H1 (cell line): ENCODE measurements around the gene ISG20L2. TPM values are rescaled to one million over a fixed set of nuclear protein-coding genes. Genes with fewer than 3 reads are reported as not detected.

Source experiments
- CTCF ChIA-PET: fragments of 300-600 bp; sonication (Branson Sonifier 250); formaldehyde crosslinking; loops from one replicate; lab custom pipeline; 2021; ENCODE audit not compliant: partially characterized antibody; lab: Charles Lee
- POLR2A ChIA-PET: fragments of 300-600 bp; sonication (Branson Sonifier 250); formaldehyde crosslinking; loops from one replicate; lab custom pipeline; 2021; ENCODE audit warnings: inconsistent platforms; ENCODE audit not compliant: partially characterized antibody; lab: Charles Lee
- DNase-seq, 2 experiments: peaks; one replicate each; pipeline versions ENCODE4 v3.0.0 to v3.0.0-alpha.2; 2010 to 2022; ENCODE audit warnings: low spot score in 2 of 2, low read depth in 1 of 2, mixed read lengths in 1 of 2
- FAIRE-seq: peaks from 2 replicates; lab custom pipeline; 2011; peaks lifted over from hg19 to GRCh38; lab: Jason Lieb, UNC
- H2AFZ ChIP-seq: 2 replicates; pipeline ENCODE4 v1.8.1; 2012; ENCODE audit warnings: low read length, inconsistent platforms
- H2AK5ac ChIP-seq: 2 replicates; pipeline ENCODE4 v1.6.1; 2013; ENCODE audit warnings: low read depth, low read length
- H2BK120ac ChIP-seq: replicated peaks from 2 replicates; pipeline ENCODE3; 2013; ENCODE audit warnings: low read depth, low read length, inconsistent platforms
- H2BK12ac ChIP-seq: 2 replicates; pipeline ENCODE4 v1.6.1; 2013; ENCODE audit warnings: low read depth, low read length
- H2BK15ac ChIP-seq: 2 replicates; pipeline ENCODE4 v1.6.1; 2013; ENCODE audit warnings: low read length
- H2BK20ac ChIP-seq: 2 replicates; pipeline ENCODE4 v1.6.1; 2013; ENCODE audit warnings: low read length
- H2BK5ac ChIP-seq: 2 replicates; pipeline ENCODE4 v1.6.1; 2013; ENCODE audit warnings: low read depth, low read length
- H3K14ac ChIP-seq: 2 replicates; pipeline ENCODE4 v1.6.1; 2013; ENCODE audit warnings: inconsistent platforms; ENCODE audit not compliant: insufficient read length
- H3K18ac ChIP-seq: 2 replicates; pipeline ENCODE4 v1.6.1; 2013; ENCODE audit warnings: low read length; ENCODE audit errors: extremely low read depth
- H3K23ac ChIP-seq: 2 replicates; pipeline ENCODE4 v1.6.1; 2013; ENCODE audit warnings: inconsistent platforms; ENCODE audit not compliant: insufficient read length
- H3K23me2 ChIP-seq: 2 replicates; pipeline ENCODE4 v1.6.1; 2013; ENCODE audit warnings: low read depth, low read length
- H3K27ac ChIP-seq: 2 replicates; pipeline ENCODE4 v1.6.1; 2011; ENCODE audit warnings: low read depth, low read length, inconsistent platforms
- H3K27me3 ChIP-seq, 4 experiments: replicated peaks in 1 of 4; 1 replicate in 1 of 4; 2 replicates in 3 of 4; pipeline versions ENCODE4 v1.6.1 to v1.8.1; 2011 to 2013; ENCODE audit warnings: low read length in 3 of 4, mild to moderate bottlenecking in 3 of 4, inconsistent platforms in 2 of 4, mixed read lengths in 2 of 4, moderate library complexity in 1 of 4; ENCODE audit not compliant: control insufficient read depth in 3 of 4, insufficient read depth in 3 of 4; ENCODE audit errors: extremely low read depth in 1 of 4
- H3K36me3 ChIP-seq, 4 experiments: 2 replicates each; pipeline versions ENCODE4 v1.6.1 to v1.8.1; 2011 to 2013; ENCODE audit warnings: mild to moderate bottlenecking in 4 of 4, low read length in 3 of 4, moderate library complexity in 2 of 4, control low read depth in 1 of 4, inconsistent platforms in 1 of 4; ENCODE audit not compliant: insufficient read depth in 4 of 4, control insufficient read depth in 2 of 4
- H3K4ac ChIP-seq: replicated peaks from 2 replicates; pipeline ENCODE3; 2013; ENCODE audit warnings: low read length, low read depth, mixed read lengths, inconsistent platforms; ENCODE audit not compliant: insufficient read length
- H3K4me1 ChIP-seq, 4 experiments: replicated peaks in 1 of 4; 1 replicate in 1 of 4; 2 replicates in 3 of 4; pipeline versions ENCODE4 v1.6.1 to v1.8.1; 2011 to 2013; ENCODE audit warnings: low read length in 3 of 4, inconsistent platforms in 2 of 4, mixed read lengths in 1 of 4; ENCODE audit not compliant: insufficient read depth in 4 of 4, control insufficient read depth in 3 of 4
- H3K4me2 ChIP-seq, 2 experiments: 2 replicates each; pipeline versions ENCODE4 v1.6.1 to v1.8.1; 2011 to 2013; ENCODE audit warnings: low read depth in 2 of 2, low read length in 2 of 2, control low read depth in 1 of 2, inconsistent platforms in 1 of 2, mild to moderate bottlenecking in 1 of 2; ENCODE audit not compliant: insufficient read depth in 1 of 2
- H3K4me3 ChIP-seq, 4 experiments: fragments of 200-600, 300-600 bp in 1 of 4; sonication (generic), shearing (Covaris generic), sonication (Bioruptor Twin) in 1 of 4; 2 replicates each; pipeline versions ENCODE4 v1.5.1 to v1.8.1; 2011 to 2016; ENCODE audit warnings: low read length in 4 of 4, low read depth in 3 of 4, control low read depth in 2 of 4, inconsistent platforms in 2 of 4, mild to moderate bottlenecking in 2 of 4, mixed read lengths in 1 of 4, moderate library complexity in 1 of 4; ENCODE audit not compliant: insufficient read depth in 2 of 4; ENCODE audit errors: extremely low read depth in 1 of 4
- H3K56ac ChIP-seq: replicated peaks from 2 replicates; pipeline ENCODE3; 2013; ENCODE audit warnings: low read depth, mild to moderate bottlenecking, mixed read lengths, low read length, inconsistent platforms; ENCODE audit not compliant: insufficient read length
- H3K79me1 ChIP-seq: 2 replicates; pipeline ENCODE4 v1.6.1; 2013; ENCODE audit warnings: low read depth, low read length, control low read depth
- H3K79me2 ChIP-seq, 2 experiments: 2 replicates each; pipeline versions ENCODE4 v1.6.1 to v1.8.1; 2012 to 2013; ENCODE audit warnings: low read length in 2 of 2, mild to moderate bottlenecking in 2 of 2, inconsistent platforms in 1 of 2; ENCODE audit not compliant: insufficient read depth in 2 of 2, control insufficient read depth in 1 of 2
- H3K9ac ChIP-seq, 4 experiments: replicated peaks in 1 of 4; 1 replicate in 1 of 4; 2 replicates in 3 of 4; pipeline versions ENCODE4 v1.6.1 to v1.8.1; 2011 to 2013; ENCODE audit warnings: low read depth in 3 of 4, low read length in 3 of 4, control low read depth in 2 of 4, mild to moderate bottlenecking in 2 of 4, moderate library complexity in 2 of 4, inconsistent platforms in 1 of 4; ENCODE audit errors: extremely low read depth in 1 of 4
- H3K9me3 ChIP-seq, 2 experiments: 2 replicates each; pipeline versions ENCODE4 v1.6.1 to v1.8.1; 2012 to 2013; ENCODE audit warnings: mild to moderate bottlenecking in 2 of 2, moderate library complexity in 2 of 2, control low read depth in 1 of 2, inconsistent platforms in 1 of 2, low read depth in 1 of 2, low read length in 1 of 2, mixed read lengths in 1 of 2; ENCODE audit not compliant: insufficient read depth in 2 of 2
- H4K20me1 ChIP-seq, 2 experiments: replicated peaks in 1 of 2; 2 replicates each; pipeline versions ENCODE3 to v1.8.1; 2011 to 2013; ENCODE audit warnings: inconsistent platforms in 2 of 2, low read length in 2 of 2, mild to moderate bottlenecking in 1 of 2; ENCODE audit not compliant: insufficient read depth in 2 of 2, control insufficient read depth in 1 of 2
- H4K5ac ChIP-seq: 2 replicates; pipeline ENCODE4 v1.6.1; 2013; ENCODE audit warnings: low read length, low read depth, mixed read lengths, inconsistent platforms; ENCODE audit not compliant: insufficient read length
- H4K8ac ChIP-seq: 2 replicates; pipeline ENCODE4 v1.8.0; 2013; ENCODE audit warnings: mild to moderate bottlenecking, moderate library complexity, low read length, inconsistent platforms; ENCODE audit not compliant: insufficient read depth; ENCODE audit errors: extremely low read depth
- H4K91ac ChIP-seq: replicated peaks from 2 replicates; pipeline ENCODE3; 2013; ENCODE audit warnings: low read length, mixed read lengths, inconsistent platforms; ENCODE audit not compliant: insufficient read length
- CEBPB ChIP-seq: IDR thresholded peaks from 2 replicates; pipeline ENCODE4 v1.6.1; 2012; ENCODE audit warnings: low read depth, low read length
- POU5F1 ChIP-seq: IDR thresholded peaks from 2 replicates; pipeline ENCODE4 v1.6.1; 2011; ENCODE audit warnings: low read depth, mild to moderate bottlenecking, low read length, moderate library complexity
- RAD21 ChIP-seq, 2 experiments: IDR thresholded peaks in 1 of 2; conservative IDR thresholded peaks in 1 of 2; 2 replicates each; pipeline ENCODE4 v1.6.1; 2011; ENCODE audit warnings: low read depth in 2 of 2, low read length in 2 of 2, improper control_type of control experiment in 1 of 2, inconsistent platforms in 1 of 2, mild to moderate bottlenecking in 1 of 2, moderate library complexity in 1 of 2
- WGBS, 2 experiments: shearing (Covaris generic) in 1 of 2; methylation state at CpG; one replicate each; pipeline versions ENCODE4 v1.1.6 to v1.1.7; 2013 to 2015; ENCODE audit warnings: low lambda C conversion rate in 2 of 2, mixed read lengths in 2 of 2, inconsistent platforms in 1 of 2, low coverage in 1 of 2, missing lambda C conversion rate in 1 of 2; ENCODE audit not compliant: insufficient replicate concordance in 2 of 2, insufficient coverage in 1 of 2, insufficient read length in 1 of 2; ENCODE audit errors: extremely low coverage in 1 of 2, missing lambda C conversion rate in 1 of 2; 5-methylcytosine and 5-hydroxymethylcytosine counted together
- polyA plus RNA-seq, 7 experiments: library from polyadenylated mRNA; depleted of rRNA in 3 of 7; stranded (reverse) in 5 of 7; unstranded in 2 of 7; fragments of >200 nt in 5 of 7; fragments of 200-250 nt in 2 of 7; gene quantifications; 1 replicate in 5 of 7; 2 replicates in 1 of 7; 4 replicates in 1 of 7; pipeline versions ENCODE4 v1.2.1 to v1.2.3, GENCODE V29; 2011 to 2013; ENCODE audit warnings: missing spikeins in 2 of 7, mixed read lengths in 2 of 7
- total RNA-seq: library from RNA; stranded (reverse); fragmentation: NEBNext Ultra II Directional; extraction: Animal tissue kit (Norgen Biotek cat#: 25700); gene quantifications from 2 replicates; pipeline ENCODE4 v1.2.1, GENCODE V29; 2021
- TF ChIP-seq, protein P1 (sequence below), 3 experiments: IDR thresholded peaks; 1 replicate in 2 of 3; 2 replicates in 1 of 3; pipeline versions ENCODE4 v1.5.1 to v1.6.1; 2011; ENCODE audit warnings: low read length in 3 of 3, mild to moderate bottlenecking in 3 of 3, inconsistent platforms in 2 of 3, low read depth in 1 of 3, moderate library complexity in 1 of 3; ENCODE audit not compliant: insufficient read depth in 1 of 3; ENCODE audit errors: control extremely low read depth in 1 of 3

The ISG20L2 gene
- total and polyA plus RNA-seq, 2 of the 8 experiments (the other 6 are each of a cell fraction or from before 2014, with no cell fraction given) = 47.5 to 53.0 TPM

GRCh38 chr1:156726549-156727226 lies 1.9 kb downstream of the ISG20L2 start:
- H4K5ac ChIP-seq = no peak overlapping the region
- no peak overlapping the region for H2BK120ac ChIP-seq
- no peak overlapping the region for H2BK15ac ChIP-seq
- H2BK5ac ChIP-seq = no peak overlapping the region
- peaks cover 12 to 23% (median 22%) of the 10 kb centered on the region in 4 experiments for H3K36me3 ChIP-seq
- WGBS, 2 experiments = 68% methylated on average over 13 of the region's 15 CpGs; no CpG with 5 or more reads in 1 of the 2 experiments
- H2BK12ac ChIP-seq = no peak overlapping the region
- H3K56ac ChIP-seq = no peak overlapping the region
- H3K79me2 ChIP-seq = peaks cover 22 to 77% of the 10 kb centered on the region in 2 experiments
- H3K27me3 ChIP-seq = no peaks in the 10 kb centered on the region
- POLR2A ChIA-PET = interaction anchor here (0.7 to 13.3 kb wide), 16 partner anchors 9 to 197 kb away, joined by 3 to 214 read pairs (median 11); partner anchors contain the start of genes CRABP2, HDGF, MRPL24 and NES
- peaks cover 0 to 23% (median 18%) of the 10 kb centered on the region in 4 experiments; a peak in 6 of 7 replicates for H3K4me1 ChIP-seq
- no peak overlapping the region for H2BK20ac ChIP-seq
- peak overlapping the region in 3 of 4 experiments; percentile 24 to 92 (median 43); a peak in 5 of 8 replicates for H3K4me3 ChIP-seq
- no peak overlapping the region for H3K18ac ChIP-seq
- no peak overlapping the region for H3K4ac ChIP-seq
- H3K23me2 ChIP-seq = peaks cover 8% of the 10 kb centered on the region
- no peak overlapping the region for H2AK5ac ChIP-seq
- H3K79me1 ChIP-seq = peaks cover 7% of the 10 kb centered on the region
- DNase-seq (no peak), FAIRE-seq (no peak)
- H3K23ac ChIP-seq = no peak overlapping the region
- no peak overlapping the region for H3K27ac ChIP-seq
- peaks cover 21 to 34% of the 10 kb centered on the region in 2 experiments for H4K20me1 ChIP-seq
- H4K91ac ChIP-seq = no peak overlapping the region
- H3K4me2 ChIP-seq = peak overlapping the region; percentile 65 to 97; a peak in 3 of 4 replicates
- H2AFZ ChIP-seq = no peak overlapping the region
- CTCF ChIA-PET = interaction anchor here (0.6 to 65.2 kb wide), 61 partner anchors 9 to 227 kb away, joined by 3 to 4284 read pairs (median 7); partner anchors contain the start of genes CRABP2, HAPLN2, HDGF and INSRR
- H3K9ac ChIP-seq = no peak overlapping the region
- H3K14ac ChIP-seq = no peak overlapping the region
- H3K9me3 ChIP-seq = no peaks in the 10 kb centered on the region
- H4K8ac ChIP-seq = no peak overlapping the region
- no peak for TF ChIP-seq CEBPB
- TF ChIP-seq, protein P1, sequence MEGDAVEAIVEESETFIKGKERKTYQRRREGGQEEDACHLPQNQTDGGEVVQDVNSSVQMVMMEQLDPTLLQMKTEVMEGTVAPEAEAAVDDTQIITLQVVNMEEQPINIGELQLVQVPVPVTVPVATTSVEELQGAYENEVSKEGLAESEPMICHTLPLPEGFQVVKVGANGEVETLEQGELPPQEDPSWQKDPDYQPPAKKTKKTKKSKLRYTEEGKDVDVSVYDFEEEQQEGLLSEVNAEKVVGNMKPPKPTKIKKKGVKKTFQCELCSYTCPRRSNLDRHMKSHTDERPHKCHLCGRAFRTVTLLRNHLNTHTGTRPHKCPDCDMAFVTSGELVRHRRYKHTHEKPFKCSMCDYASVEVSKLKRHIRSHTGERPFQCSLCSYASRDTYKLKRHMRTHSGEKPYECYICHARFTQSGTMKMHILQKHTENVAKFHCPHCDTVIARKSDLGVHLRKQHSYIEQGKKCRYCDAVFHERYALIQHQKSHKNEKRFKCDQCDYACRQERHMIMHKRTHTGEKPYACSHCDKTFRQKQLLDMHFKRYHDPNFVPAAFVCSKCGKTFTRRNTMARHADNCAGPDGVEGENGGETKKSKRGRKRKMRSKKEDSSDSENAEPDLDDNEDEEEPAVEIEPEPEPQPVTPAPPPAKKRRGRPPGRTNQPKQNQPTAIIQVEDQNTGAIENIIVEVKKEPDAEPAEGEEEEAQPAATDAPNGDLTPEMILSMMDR (IDR thresholded peaks at IDR 0.05; ENCODE audit: control extremely low read depth in 1 of 3, insufficient read depth in 1 of 3, low read depth in 1 of 3, low read length in 3 of 3) = peak; percentile 6 to 78 (median 66)
- peak; percentile 72 to 78 for TF ChIP-seq RAD21 (IDR thresholded peaks at IDR 0.05 in 1 of 2, conservative IDR thresholded peaks at IDR 0.05 in 1 of 2; ENCODE audit: low read depth in 2 of 2, low read length in 2 of 2)
- no peak for TF ChIP-seq POU5F1
